K562 (cell line): ENCODE results near the gene AP2M1. TPM values are rescaled to one million over a fixed set of nuclear protein-coding genes. Genes with fewer than 3 reads are reported as not detected.

Source experiments
- ATAC-seq: fragments of 200-7000 bp; cut with Tn5 transposase; 3 replicates; pipeline ENCODE4 v1.9.1; 2020; ENCODE audit warnings: moderate library complexity
- BruUV-seq: library from RNA; stranded (reverse); fragments of 400-500 nt; replicated peaks from 2 replicates; lab custom pipeline; 2021; lab: Mats Ljungman, UMichigan
- CTCF ChIA-PET: fragments of 300-600 bp; formaldehyde crosslinking; extraction: SDS; loops from one replicate; lab custom pipeline; 2021; ENCODE audit warnings: low intra/inter-chr PET ratio; lab: Yijun Ruan, JAX
- POLR2A ChIA-PET: fragments of 300-600, 350-650 bp; sonication (Branson Sonifier 250); formaldehyde crosslinking; extraction: SDS; loops from one replicate; lab custom pipeline; 2021; ENCODE audit warnings: antibody characterized with exemption, inconsistent platforms; lab: Yijun Ruan, JAX
- DNase-seq, 4 experiments: peaks; one replicate each; pipeline versions ENCODE4 v3.0.0 to v3.0.0-alpha.2; 2011 to 2018; ENCODE audit warnings: low spot score in 3 of 4, mixed read lengths in 3 of 4; ENCODE audit errors: extremely low read depth in 1 of 4
- FAIRE-seq: peaks from 2 replicates; lab custom pipeline; 2011; peaks lifted over from hg19 to GRCh38; lab: Jason Lieb, UNC
- H2AFZ ChIP-seq: 2 replicates; pipeline ENCODE4 v1.6.0; 2011; ENCODE audit warnings: low read depth, low read length, control low read depth, inconsistent platforms
- H3K27ac ChIP-seq: fragments of 200-600 bp; 3 replicates; pipeline ENCODE4 v1.8.0; 2011; ENCODE audit warnings: low read depth, mild to moderate bottlenecking, control low read depth, inconsistent platforms, low read length, moderate library complexity, mixed read lengths; ENCODE audit errors: extremely low read depth
- H3K27me3 ChIP-seq, 2 experiments: fragments of 300-600 bp in 1 of 2; 2 replicates in 1 of 2; 3 replicates in 1 of 2; pipeline versions ENCODE4 v1.6.0 to v1.8.0; 2011; ENCODE audit warnings: inconsistent platforms in 2 of 2, low read length in 2 of 2, mild to moderate bottlenecking in 1 of 2, mixed read lengths in 1 of 2, moderate library complexity in 1 of 2; ENCODE audit not compliant: control insufficient read depth in 2 of 2, insufficient read depth in 2 of 2
- H3K36me3 ChIP-seq: fragments of 300-600 bp; 3 replicates; pipeline ENCODE4 v1.8.0; 2011; ENCODE audit warnings: mild to moderate bottlenecking, low read length, inconsistent platforms; ENCODE audit not compliant: control insufficient read depth, insufficient read depth
- H3K4me1 ChIP-seq, 2 experiments: fragments of 200-600 bp in 1 of 2; replicated peaks in 1 of 2; 2 replicates in 1 of 2; 3 replicates in 1 of 2; pipeline versions ENCODE4 v1.5.1 to v1.8.0; 2011; ENCODE audit warnings: inconsistent platforms in 2 of 2, low read length in 2 of 2, mild to moderate bottlenecking in 1 of 2, mixed read lengths in 1 of 2, moderate library complexity in 1 of 2; ENCODE audit not compliant: control insufficient read depth in 2 of 2, insufficient read depth in 2 of 2
- H3K4me2 ChIP-seq: 2 replicates; pipeline ENCODE4 v1.6.1; 2011; ENCODE audit warnings: low read length, control low read depth, inconsistent platforms, mixed read lengths; ENCODE audit not compliant: insufficient read depth
- H3K4me3 ChIP-seq: fragments of 200-600 bp; sonication (generic), shearing (Covaris generic); 2 replicates; pipeline ENCODE4 v1.5.1; 2016; ENCODE audit warnings: control low read depth, inconsistent platforms
- H3K79me2 ChIP-seq: fragments of 200-600 bp; 3 replicates; pipeline ENCODE4 v1.8.0; 2011; ENCODE audit warnings: low read length, inconsistent platforms; ENCODE audit not compliant: control insufficient read depth, insufficient read depth
- H3K9ac ChIP-seq, 2 experiments: 2 replicates each; pipeline versions ENCODE4 v1.6.0 to v1.6.1; 2011; ENCODE audit warnings: low read depth in 2 of 2, low read length in 2 of 2, control low read depth in 1 of 2, inconsistent platforms in 1 of 2, mild to moderate bottlenecking in 1 of 2, mixed read lengths in 1 of 2; ENCODE audit not compliant: insufficient read depth in 1 of 2
- H3K9me1 ChIP-seq: one replicate; pipeline ENCODE4 v1.6.0; 2011; ENCODE audit warnings: inconsistent platforms, mild to moderate bottlenecking, low read length, moderate library complexity; ENCODE audit not compliant: control insufficient read depth, insufficient read depth
- H3K9me3 ChIP-seq: replicated peaks from 2 replicates; pipeline ENCODE4 v1.5.1; 2011; ENCODE audit warnings: low read depth, low read length, inconsistent platforms; ENCODE audit not compliant: control insufficient read depth, insufficient read depth
- H4K20me1 ChIP-seq: replicated peaks from 2 replicates; pipeline ENCODE4 v1.6.1; 2011; ENCODE audit warnings: low read length, inconsistent platforms, mixed read lengths; ENCODE audit not compliant: control insufficient read depth, insufficient read depth
- BRF1 ChIP-seq: IDR thresholded peaks from 3 replicates; pipeline ENCODE4 v1.6.1; 2011; ENCODE audit warnings: borderline replicate concordance, mild to moderate bottlenecking; ENCODE audit not compliant: insufficient read length; ENCODE audit errors: extremely low read depth
- CREB1 ChIP-seq, 2 experiments: sonication (generic) in 1 of 2; formaldehyde crosslinking in 1 of 2; IDR thresholded peaks; 2 replicates each; pipeline versions ENCODE4 v1.6.1 to v1.8.0; 2012 to 2022; ENCODE audit warnings: inconsistent platforms in 1 of 2, mild to moderate bottlenecking in 1 of 2, missing genetic modification reagents in 1 of 2, moderate library complexity in 1 of 2
- CSDE1 ChIP-seq, 2 experiments: fragments of 450-650 bp; IDR thresholded peaks; 2 replicates each; pipeline ENCODE4 v1.6.1; 2016; ENCODE audit warnings: mild to moderate bottlenecking in 1 of 2
- ILF3 ChIP-seq: fragments of 450-650 bp; IDR thresholded peaks from 2 replicates; pipeline ENCODE4 v1.6.1; 2018; ENCODE audit warnings: antibody characterized with exemption, mild to moderate bottlenecking, moderate library complexity, borderline replicate concordance
- IRF9 ChIP-seq: fragments of 450-650 bp; IDR thresholded peaks from 2 replicates; pipeline ENCODE4 v1.6.1; 2016; ENCODE audit warnings: missing biosample characterization, missing genetic modification characterization
- NFIC ChIP-seq: fragments of 450-650 bp; IDR thresholded peaks from 2 replicates; pipeline ENCODE4 v1.6.1; 2017; ENCODE audit warnings: mild to moderate bottlenecking, inconsistent platforms
- SMAD1 ChIP-seq: fragments of 150-350 bp; IDR thresholded peaks from 2 replicates; pipeline ENCODE4 v1.6.1; 2014; ENCODE audit warnings: low read length, low read depth; ENCODE audit not compliant: partially characterized antibody
- SMAD2 ChIP-seq: fragments of 150-350 bp; IDR thresholded peaks from 2 replicates; pipeline ENCODE4 v1.6.1; 2014; ENCODE audit warnings: low read depth, mild to moderate bottlenecking, low read length
- THAP12 ChIP-seq: fragments of 250-450 bp; sonication (Bioruptor Pico); IDR thresholded peaks from 2 replicates; pipeline ENCODE4 v1.9.0; 2021; ENCODE audit warnings: mild to moderate bottlenecking, inconsistent platforms
- ZBTB5 ChIP-seq: fragments of 450-650 bp; IDR thresholded peaks from 2 replicates; pipeline ENCODE4 v1.6.1; 2017; ENCODE audit warnings: antibody characterized with exemption
- ZNF165 ChIP-seq: fragments of 250-450 bp; sonication (Bioruptor Pico); IDR thresholded peaks from 2 replicates; pipeline ENCODE4 v1.4.0; 2020; ENCODE audit warnings: borderline replicate concordance
- ZNF347 ChIP-seq: fragments of 450-650 bp; formaldehyde crosslinking; IDR thresholded peaks from 2 replicates; pipeline ENCODE4 v1.4.0; 2020; ENCODE audit warnings: low read depth, mild to moderate bottlenecking, moderate library complexity
- ZNF41 ChIP-seq: fragments of 250-450 bp; sonication (Bioruptor Pico); conservative IDR thresholded peaks from 2 replicates; pipeline ENCODE4 v1.4.0; 2020; ENCODE audit warnings: mild to moderate bottlenecking
- WGBS: fragments of 100-300 bp; shearing (Covaris generic); methylation state at CpG from one replicate; pipeline ENCODE4 v1.1.6; 2016; ENCODE audit warnings: low coverage, mixed read lengths; ENCODE audit not compliant: insufficient coverage; ENCODE audit errors: missing lambda C conversion rate; 5-methylcytosine and 5-hydroxymethylcytosine counted together
- in situ Hi-C: fragments of 300-500 bp; cut with MboI; formaldehyde crosslinking; loops from 4 replicates; pipeline ENCODE4 v1.15.0; 2018; ENCODE audit warnings: inconsistent platforms, mixed read lengths
- intact Hi-C: fragments of 100-400 bp; cut with micrococcal nuclease; formaldehyde crosslinking; loops from 2 replicates; pipeline ENCODE4 v1.14.2; 2022
- polyA plus RNA-seq, 8 experiments: library from polyadenylated mRNA; depleted of rRNA in 4 of 8; stranded (reverse) in 5 of 8; unstranded in 3 of 8; fragments of >200 nt; fragmentation: Nextera tagmentation in 2 of 8; fragmentation: Illumina TruSeq in 1 of 8; extraction: Ambion mirVana in 2 of 8; extraction: Trizol in 1 of 8; gene quantifications; 2 replicates each; pipeline versions ENCODE4 v1.2.1 to v1.2.3, GENCODE V29; 2011 to 2014; ENCODE audit warnings: inconsistent platforms in 1 of 8, missing spikeins in 1 of 8
- total RNA-seq, 7 experiments: library from RNA; depleted of rRNA in 6 of 7; stranded (reverse); fragments of >200 nt in 6 of 7; fragmentation: Illumina TruSeq in 2 of 7; extraction: Trizol in 2 of 7; gene quantifications; 2 replicates each; pipeline versions ENCODE4 v1.2.1 to v1.2.3, GENCODE V29; 2011 to 2021; ENCODE audit warnings: low replicate concordance in 1 of 7

AP2M1 gene
- total and polyA plus RNA-seq, 9 of the 15 experiments (the other 6 are each of a cell fraction or from before 2014, with no cell fraction given): 118 to 505 (median 296) TPM

GRCh38 chr3:184223946-184224345, 49.3 kb downstream of the AP2M1 start:
- FAIRE-seq (no peak), DNase-seq (no peak), ATAC-seq (no peak)
- Histone ChIP-seq H3K4me1 (peaks cover 0 to 4% of the 10 kb centered on the region in 2 experiments; a peak in 2 of 5 replicates), H3K79me2 (no peaks in the 10 kb centered on the region), H2AFZ (no peak overlapping the region), H3K4me3 (no peak overlapping the region), H3K27ac (no peak overlapping the region), H3K36me3 (no peaks in the 10 kb centered on the region), H3K9ac (no peak overlapping the region), H3K27me3 (peaks cover 23 to 46% of the 10 kb centered on the region in 2 experiments), H4K20me1 (peaks cover 11% of the 10 kb centered on the region)
- CTCF ChIA-PET: no interaction called here
- WGBS: 14% methylated on average over 3 of the region's 3 CpGs
- BruUV-seq: no TSS peak
- POLR2A ChIA-PET: no interaction called here
- in situ Hi-C loops (no loop called here), intact Hi-C loops (no loop called here)
- TF ChIP-seq ZNF41 (CRISPR knock-in tag): no peak
- TF ChIP-seq IRF9 (tag): no peak
- no peak for TF ChIP-seq SMAD1
- no peak for TF ChIP-seq CSDE1 (IDR thresholded peaks at IDR 0.05)
- TF ChIP-seq ZBTB5: no peak
- no peak for TF ChIP-seq THAP12 (CRISPR knock-in tag)
- TF ChIP-seq CREB1 (IDR thresholded peaks at IDR 0.05): no peak
- TF ChIP-seq CREB1 (CRISPR knock-in tag; IDR thresholded peaks at IDR 0.05): no peak
- no peak for TF ChIP-seq ZNF347 (CRISPR knock-in tag)
- TF ChIP-seq BRF1: no peak
- TF ChIP-seq ZNF165 (CRISPR knock-in tag): no peak
- no peak for TF ChIP-seq NFIC
- no peak for TF ChIP-seq ILF3
- no peak for TF ChIP-seq SMAD2
- TF ChIP-seq, all 486 proteins: peak for 0
- no peak overlapping the region for H3K4me2 ChIP-seq
- no peaks in the 10 kb centered on the region for H3K9me1 ChIP-seq
- no peaks in the 10 kb centered on the region for H3K9me3 ChIP-seq
